CD4-positive, alpha-beta T cell treated with Interleukin-10 for 1 hour (primary cell): ENCODE data around the gene SCN8A.

Source experiments
- DNase-seq: peaks from one replicate; pipeline ENCODE4 v3.0.0-alpha.2; 2020

SCN8A gene

DNA sequence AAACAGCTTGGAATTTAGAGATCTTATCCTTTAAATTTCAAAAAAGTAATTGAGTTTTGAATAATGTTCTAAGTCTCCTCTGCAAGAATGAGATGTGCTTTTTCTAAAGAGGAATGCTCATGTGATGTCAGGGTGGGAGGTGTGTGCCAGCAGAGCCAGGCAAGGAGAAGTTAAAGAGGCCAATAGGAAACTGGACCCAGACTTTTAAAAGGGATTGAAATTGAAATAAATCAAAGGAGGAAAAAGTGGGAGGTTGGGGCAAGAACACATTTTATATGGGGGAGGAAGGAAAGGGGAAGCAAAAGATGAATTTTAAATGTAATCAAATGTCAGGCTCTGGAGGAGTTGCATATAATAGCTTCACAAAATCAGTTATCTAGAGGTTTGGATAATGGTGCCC lies 131.4 kb downstream of the SCN8A start:
- DNase-seq, result no peak

DNA sequence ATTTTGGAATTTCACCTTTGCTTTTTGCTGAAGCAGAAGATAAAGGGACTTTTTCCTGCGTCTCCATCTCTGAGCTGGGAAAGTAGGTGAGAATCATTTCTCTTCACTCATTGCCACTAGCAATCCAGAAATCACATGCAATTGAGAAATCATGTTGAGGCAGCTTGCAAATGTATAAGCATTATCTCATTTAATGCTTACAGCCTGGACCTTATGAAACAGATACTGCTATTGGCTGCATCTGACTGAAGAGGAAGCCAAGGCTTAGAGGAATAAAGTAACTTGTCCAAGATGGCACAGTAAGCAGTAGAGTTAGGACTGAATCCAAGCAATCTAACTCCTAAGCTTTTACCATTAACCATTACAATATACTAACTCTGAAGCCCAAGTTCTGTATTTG lies 135.1 kb downstream of the SCN8A start:
- DNase-seq, result no peak

DNA sequence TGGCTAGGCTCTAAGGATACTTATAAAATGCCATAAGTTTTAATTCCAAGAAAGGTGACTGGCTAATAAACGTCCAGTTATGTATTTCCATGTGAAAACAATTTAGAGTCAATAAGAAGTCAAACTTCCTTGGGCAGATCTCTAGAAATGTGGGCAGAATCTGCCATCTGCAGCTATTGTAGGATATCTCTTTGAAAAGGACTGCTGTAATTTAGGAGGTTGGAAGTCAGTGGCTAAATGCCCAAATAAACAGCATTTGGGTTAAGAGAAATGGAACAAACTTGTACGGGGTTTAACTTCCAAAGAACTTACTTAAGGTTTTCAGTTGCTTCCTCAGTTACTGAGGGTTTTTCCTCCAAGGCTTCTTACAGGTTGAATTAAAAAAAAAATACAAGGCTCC lies 135.9 kb downstream of the SCN8A start:
- no peak for DNase-seq

DNA sequence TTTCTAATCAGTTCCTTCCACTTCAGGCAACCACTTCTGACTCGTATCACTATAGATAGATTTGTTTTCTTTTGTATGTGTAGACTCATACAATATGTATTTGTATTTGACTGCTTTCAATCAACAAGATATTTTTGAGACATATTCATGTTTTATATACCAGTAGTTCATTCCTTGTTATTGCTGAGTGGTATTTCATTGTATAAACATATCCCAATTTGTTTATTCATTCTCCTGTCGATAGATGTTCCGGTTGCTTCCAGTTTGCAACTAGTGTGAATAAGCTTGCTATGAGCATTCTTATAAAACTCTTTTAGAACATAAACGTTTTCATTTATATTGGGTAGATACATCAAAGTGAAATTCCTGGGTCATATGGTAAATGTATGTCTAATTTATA lies 138.3 kb downstream of the SCN8A start:
- DNase-seq, result no peak

DNA sequence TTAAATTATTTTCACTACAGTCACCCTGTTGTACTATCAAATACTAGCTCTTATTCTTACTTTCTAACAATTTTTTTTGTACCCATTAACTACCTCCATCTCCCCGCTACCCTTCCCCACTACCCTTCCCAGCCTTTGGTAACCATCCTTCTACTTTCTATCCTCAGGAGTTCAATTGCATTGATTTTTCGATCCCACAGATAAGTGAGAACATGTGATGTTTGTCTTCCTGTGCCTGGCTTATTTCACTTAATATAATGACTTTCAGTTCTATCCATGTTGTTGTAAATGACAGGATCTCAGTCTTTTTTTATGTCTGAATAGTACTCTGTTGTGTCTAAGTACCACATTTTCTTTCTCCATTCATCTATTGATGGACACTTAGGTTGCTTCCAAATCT lies 139.7 kb downstream of the SCN8A start:
- DNase-seq, result no peak

DNA sequence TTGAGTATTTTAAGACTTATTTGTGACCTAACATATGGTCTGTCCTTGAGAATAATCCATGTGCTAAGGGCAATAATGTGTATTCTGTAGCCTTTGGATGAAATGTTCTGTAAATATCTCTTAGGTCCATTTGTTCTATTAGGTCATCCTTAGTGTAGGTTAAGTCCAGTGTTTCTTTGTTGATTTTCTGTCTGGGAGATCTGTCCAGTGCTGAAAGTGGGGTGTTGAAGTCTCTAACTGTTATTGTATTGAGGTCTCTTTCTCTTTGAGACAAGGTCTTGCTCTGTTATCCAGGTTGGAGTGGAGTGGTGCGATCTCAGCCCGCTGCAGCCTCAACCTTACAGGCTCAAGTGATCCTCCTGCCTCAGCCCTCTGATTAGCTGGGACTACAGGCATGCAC lies 149.5 kb downstream of the SCN8A start:
- DNase-seq, result no peak

DNA sequence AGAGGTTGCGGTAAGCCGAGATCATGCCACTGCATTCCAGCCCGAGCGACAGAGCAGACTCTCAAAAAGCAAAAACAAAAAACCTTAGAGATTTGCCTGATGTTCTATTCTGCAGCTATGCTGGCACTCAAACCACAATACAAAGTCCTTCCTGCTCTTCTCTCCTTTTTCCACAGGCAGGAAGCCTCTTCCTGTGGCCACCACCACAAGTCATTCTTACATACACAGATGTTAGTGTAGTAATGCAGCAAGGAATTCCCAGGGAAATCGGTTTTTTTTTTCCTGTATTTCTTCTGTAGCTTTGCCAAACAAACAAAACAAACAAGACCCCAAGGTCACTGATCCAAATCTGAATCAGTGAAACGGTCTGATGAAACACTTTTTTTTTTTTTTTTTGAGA lies 153.2 kb downstream of the SCN8A start:
- DNase-seq, result no peak

DNA sequence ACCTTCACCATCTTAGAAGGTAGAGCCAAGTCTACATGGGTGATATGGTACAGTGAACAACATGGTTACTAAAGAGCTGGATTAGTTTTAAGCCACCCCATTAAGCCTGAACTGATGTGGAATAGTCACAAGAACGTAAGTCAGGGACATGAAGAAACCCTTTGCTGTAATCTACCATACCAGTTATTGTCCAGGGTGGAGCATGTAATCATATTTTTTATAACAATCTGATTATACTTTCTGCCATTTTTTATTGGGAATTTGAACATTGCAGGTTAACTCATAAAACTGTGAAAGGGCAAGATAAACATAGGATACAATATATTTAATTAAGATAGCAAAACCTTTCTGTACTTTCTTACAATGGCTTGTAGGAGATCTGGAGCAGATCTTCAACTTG lies 153.9 kb downstream of the SCN8A start:
- no peak for DNase-seq

DNA sequence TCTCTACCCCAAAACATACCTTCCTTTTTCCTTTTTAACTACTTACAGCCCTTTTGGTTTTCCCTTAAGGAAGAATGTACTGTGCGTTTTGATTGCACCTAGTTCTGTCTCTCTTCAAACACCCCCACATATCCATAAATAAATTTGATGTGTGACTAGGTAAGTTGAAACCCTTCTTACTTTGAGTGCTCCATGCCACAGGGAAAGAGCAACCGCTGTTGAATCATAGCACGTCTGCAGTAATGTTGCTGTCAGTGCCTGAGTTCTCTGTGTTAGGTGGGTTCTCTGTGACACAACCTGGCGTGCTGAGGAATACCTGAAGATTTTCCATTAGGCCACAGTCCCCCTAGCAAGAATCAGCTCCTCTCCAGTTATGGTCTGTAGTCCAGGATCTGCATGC lies 155.4 kb downstream of the SCN8A start:
- no peak for DNase-seq

DNA sequence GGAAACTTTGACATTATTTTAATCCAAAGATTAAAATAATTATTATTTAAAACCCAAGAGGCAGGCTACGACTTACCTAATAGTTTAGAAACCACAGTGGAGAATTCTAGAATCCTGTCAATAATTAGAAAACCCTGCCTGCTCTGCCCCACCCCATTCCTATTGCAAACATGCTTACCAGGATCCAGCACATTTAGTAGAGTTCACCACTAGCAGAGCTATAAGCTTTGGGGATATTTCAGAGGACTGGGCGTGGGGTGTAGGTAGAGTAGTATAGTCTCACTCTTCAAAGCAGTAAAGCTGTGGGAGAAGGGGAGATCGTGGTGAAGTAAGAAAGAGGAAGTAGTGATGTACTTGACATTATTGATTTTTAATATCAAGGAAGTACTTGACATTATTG lies 157.2 kb downstream of the SCN8A start:
- no peak for DNase-seq

DNA sequence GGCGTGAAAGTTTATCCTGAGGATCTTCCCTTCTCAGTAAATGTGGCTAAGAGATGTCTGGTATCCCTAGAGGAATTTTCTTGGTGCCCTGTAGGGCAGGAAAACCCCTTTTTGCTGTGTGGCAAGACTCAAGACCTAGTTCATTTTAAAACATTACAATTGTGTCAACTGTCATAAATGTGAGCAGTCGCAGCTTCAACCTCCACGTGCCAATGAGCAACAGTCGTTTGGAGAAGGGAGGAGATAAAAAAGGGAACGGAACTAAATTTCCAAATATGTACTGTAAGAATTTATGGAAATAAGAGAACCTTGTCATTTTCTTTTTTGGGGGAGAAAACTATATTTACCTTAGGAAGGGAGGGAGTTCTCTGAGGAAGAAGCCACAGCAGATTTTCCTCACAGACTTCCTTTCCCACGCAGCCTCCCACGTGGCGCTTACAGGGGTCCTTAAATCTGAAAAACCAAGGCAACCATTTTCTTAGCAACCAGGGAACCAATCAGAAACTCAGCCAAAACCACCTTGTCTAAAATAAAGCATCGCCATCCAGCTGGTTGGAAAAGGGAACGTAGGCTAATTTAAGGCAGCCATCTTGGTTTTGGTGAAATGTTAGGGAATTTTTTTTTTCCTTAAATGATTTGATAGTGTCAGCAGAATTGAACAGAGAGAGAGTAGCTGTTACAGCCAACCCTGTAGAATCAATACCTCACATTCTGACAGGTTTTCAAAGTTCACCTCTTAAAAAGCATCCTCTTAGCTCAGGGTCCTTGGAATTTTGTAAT lies 158.4 kb downstream of the SCN8A start:
- DNase-seq, result no peak

DNA sequence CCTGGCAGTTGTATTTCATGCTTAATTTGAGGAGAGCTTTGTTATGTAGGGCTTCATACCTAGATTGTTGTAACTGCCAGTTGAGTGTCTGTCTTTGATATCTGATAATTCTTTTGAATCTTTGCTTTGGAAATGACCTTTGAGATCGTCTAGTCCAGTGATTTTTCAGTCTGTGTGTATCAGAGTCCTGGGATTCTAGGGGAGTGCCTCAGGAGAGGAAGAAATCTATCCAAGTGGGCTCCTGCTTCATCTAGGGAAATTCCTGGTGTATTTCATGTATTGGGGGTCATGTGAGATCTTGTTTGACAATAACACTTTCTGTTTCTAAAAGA lies 158.9 kb downstream of the SCN8A start:
- no peak for DNase-seq

DNA sequence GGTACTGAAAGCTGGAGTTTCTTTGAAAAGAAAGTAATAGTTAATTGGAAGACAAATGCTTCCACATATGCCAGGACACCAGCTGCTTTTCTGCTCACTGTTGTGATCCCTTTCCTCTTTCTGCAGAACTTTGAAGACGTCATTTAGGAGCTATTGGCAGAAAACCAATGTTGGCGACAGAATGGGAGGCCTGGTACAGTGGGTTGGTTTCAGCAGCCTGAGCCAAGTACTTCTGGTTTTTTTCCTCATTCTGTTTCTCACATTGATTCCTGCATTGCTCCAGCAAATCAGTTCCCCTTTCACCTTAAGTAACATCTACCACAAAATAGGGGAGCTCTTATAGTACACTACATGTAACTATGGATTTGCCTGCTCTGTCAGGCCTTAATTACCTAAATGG lies 160.6 kb downstream of the SCN8A start:
- no peak for DNase-seq

DNA sequence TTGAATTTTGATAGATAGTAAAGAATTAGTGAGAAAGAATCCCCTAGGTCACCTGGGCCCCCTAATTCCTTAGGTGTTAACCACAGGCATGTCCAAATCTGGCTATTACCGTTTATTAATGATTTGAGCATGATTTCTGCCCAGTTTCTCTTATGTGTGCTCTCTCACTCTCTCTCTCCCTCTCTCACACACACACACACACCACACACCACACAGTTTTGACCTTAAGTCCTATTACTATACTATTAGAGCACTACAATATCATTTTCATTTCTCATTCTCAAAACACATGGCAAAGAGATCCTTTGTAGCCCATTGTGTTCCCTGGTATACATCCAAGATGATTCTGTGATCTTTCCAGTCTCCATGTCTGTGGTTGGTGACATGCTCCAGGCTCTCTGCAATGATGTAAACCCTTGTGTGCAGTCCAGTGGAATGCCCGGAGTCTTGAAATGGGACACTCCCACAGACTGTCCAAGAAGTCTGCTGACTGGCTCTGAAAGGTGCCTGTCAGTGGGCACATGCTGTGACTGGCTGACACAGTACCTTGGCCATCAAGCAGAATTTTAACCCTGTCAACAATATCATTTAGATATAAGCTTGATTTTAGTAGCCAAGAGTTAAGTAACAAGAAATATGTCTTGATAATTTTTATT lies 161.3 kb downstream of the SCN8A start:
- DNase-seq, result no peak

DNA sequence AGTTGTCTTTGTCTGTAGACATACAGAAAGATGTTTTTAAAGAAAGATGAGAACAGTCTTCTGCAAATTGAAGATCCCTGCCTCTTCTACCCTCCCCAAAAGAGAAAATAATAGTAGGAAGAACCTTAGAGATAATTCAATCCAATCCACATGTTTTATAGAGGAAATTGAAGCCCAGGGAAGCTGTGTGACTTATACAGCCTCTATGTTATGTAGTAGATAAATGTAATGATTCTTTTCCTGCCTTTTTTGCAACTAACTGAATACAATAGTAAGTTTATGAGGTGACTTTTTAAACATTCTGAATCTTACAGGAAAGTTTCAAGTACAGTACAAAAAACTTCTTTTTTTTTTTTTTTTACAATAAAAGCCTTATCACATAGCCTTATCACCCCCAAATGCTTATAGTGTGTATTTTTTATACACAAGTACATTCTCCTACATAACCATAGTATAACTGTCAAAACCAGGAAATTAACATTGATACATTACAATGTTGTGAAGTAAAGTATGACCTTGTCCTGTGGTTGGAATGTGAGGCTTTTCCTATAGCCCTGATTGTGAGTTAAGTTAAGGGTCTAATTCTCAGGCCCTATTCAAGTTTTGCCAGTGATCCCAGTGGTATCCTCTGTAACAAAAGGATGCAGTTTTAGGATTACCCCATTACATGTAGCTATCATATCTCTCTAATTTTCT lies 163.1 kb downstream of the SCN8A start:
- no peak for DNase-seq

DNA sequence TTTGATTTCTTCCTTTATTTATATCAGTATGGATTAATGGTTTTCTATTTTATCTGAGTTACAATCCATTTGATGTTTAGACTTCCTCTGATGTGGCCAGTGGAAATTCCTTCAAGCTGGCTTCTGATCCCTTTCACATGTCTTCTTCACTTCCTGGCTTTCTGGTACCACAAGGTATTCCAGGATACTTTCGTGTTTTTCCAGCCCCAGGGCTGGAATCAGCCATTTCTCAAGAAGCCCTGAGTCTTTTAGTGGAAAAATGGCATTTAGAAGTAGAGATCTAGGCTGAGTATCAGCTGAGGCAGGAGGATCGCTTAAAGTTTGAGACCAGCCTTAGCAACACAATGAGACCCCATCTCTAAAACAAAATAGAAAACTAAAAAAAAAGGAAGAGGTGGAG lies 164.2 kb downstream of the SCN8A start:
- DNase-seq, result no peak

DNA sequence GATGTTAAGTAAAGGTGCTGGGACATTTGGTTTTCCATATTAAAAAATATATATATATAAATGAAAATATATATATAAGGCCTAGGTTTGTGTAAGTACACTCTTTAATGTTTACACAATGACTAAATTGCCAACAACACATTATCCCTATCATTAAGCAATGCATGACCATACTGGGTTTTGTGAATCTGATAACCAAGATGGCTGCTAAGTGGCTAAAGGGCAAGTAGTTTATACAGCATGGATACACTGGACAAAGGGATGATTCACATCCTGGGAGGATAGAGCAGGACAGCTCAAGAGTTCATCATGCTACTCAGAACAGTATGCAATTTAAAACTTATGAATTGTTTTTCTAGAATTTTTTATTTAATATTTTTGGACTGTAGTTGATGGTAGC lies 168.1 kb downstream of the SCN8A start:
- no peak for DNase-seq

DNA sequence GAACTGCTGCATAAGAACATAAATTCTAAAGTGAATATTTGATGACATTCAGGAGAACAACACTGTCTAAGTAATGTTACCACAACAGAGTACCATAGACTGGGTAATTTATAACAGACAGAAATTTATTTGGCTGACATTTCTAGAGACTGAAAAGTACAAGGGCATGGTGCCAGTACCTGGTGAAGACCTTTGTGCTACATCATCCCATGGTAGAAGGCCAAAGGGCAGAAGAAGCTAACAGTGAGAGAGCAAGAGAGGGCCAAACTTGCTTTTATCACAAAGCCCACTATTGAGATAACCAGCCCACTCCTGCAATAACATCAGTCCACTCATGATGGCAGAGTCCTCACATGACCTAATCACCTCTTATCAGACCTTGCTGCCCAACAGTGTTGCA lies 168.7 kb downstream of the SCN8A start:
- DNase-seq, result no peak

DNA sequence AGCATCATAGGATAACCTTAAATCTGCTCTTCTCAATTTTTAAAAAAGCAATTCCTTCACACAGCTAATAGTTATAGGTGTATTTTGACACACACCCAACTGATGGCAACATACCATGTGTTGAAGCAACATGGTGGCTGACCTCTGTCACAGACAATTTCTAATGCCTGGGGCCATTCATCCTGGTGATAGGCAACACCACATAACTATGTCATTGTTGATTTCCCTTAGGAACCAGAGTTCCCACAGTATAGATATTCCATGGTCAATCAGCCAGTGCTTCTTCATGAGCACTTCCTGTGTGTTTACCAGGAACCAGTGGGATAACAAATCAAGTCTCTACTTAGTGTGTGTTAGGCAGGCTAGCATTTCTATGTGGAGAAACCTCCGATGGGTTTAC lies 169.2 kb downstream of the SCN8A start:
- DNase-seq, result no peak

DNA sequence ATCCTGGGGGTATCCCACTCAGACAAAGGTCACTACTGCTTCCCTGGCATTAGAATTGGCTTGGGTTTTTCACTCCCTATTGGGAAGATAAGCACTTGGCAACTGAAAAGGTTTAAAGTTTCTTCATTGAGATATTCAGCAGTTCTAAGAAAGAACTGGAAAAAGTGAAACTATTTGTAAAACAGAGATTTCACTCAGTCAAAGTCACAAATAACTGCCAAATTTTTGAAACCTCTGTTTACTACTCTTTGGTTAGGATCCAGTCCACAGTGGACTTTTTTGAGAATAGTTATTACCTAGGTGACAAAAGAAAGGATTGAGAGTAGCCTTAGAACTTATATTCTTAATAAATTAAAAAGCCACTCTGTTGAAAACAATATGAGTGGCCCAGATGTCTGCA lies 172.7 kb downstream of the SCN8A start:
- no peak for DNase-seq

DNA sequence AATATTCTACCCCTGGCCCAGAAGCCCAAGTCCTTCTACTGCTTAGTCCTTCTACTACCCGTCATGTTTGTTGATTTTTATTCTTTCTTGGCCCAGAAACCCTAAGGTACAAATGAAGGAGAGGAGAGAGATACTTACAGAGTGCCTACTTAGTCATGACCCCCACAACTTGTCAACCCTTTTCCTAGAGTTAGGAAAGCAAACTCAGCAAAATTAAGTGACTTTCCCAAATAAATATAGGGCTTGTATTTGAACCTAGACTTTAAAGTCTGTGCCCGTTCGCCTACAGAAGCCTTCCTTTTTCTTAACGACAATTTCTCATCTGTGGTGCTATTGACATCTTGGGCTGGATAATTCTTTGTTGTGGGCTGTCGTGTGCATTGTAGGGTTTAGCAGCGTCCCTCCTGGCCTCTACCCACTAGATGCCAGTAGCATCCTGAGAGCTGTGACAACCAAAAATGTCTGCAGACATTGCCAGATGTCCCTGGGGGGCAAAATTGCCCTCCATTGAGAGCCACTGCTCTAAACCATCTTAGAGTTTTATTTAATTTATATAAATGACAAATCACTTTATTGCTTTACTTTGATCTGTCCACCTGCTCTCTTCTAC lies 175.1 kb downstream of the SCN8A start:
- DNase-seq, result no peak

DNA sequence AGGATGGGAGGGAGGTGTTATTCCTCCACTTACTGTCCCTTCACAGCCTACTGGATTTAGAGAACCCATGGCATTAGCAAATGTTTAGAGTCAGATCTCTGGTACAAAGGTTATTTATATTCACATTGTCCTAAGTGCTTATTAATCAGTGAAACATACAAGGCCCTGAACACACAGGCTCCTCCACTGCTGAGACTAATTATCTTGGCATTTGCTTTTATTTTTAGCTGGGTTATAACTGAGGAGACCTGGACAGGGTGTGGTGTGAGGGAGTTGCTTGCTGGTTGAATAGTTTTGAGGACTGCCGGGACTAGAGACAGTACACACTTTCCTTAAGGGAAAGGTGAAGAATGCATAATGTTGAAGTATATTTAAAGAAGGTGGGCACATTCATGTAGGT lies 180.0 kb downstream of the SCN8A start:
- DNase-seq, result no peak

DNA sequence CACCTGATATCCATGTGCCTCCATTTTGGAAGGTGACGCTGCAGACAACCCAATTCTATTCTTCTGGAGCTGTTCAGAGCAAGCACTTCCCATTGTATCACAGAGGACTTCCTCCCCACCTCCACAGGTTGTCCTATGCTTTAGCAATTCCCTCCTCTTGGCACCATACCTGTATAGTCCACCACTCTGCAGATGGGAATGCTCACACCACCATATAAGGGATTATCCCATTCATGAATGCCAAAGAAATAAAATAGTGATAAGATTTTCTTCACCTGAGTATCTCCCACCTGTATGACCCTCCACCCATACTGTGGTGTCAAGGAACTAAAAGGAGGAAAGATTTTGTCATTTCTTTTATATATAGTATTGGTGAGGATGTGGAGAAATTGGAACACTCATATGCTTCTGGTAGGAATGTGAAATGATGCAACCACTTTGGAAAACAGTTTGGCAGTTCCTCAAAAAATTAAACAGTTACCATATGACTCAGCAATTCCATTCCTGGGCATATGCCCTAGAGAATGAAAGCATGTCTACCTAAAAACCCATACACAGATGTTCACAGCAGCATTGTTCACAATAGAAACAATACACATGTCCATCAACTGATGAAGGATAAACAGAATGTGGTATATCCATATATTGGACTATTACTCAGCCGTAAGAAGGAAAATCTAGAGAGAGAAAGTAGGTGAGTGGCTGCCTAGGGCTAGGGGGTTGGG lies 182.3 kb downstream of the SCN8A start:
- no peak for DNase-seq
